DND-41 (cell line): ENCODE data around the gene MALL.
"Not testable (repeated sequence)": the region's sequence is repeated elsewhere in the genome, so short reads cannot be mapped to it uniquely, and the experiment has no call there.

Source experiments
- CTCF ChIP-seq: IDR thresholded peaks from 2 replicates; pipeline ENCODE4 v1.5.1; 2012; ENCODE audit warnings: borderline replicate concordance, low read length, moderate library complexity, mild to moderate bottlenecking; ENCODE audit not compliant: poor library complexity, severe bottlenecking; ENCODE audit errors: extremely low read depth
- EZH2 ChIP-seq: IDR thresholded peaks from 3 replicates; pipeline ENCODE4 v1.6.1; 2012; ENCODE audit warnings: borderline replicate concordance, low read depth, mild to moderate bottlenecking, moderate library complexity, low read length, inconsistent platforms; ENCODE audit not compliant: severe bottlenecking

GRCh38 chr2:110048255-110049197, 67.1 kb downstream of the MALL start:
- TF ChIP-seq CTCF, EZH2: not testable (repeated sequence)
